Activated CD4-positive, alpha-beta T cell treated with anti-CD3 and anti-CD28 coated beads, Interleukin-2, amount 10 ng/mL, durations not matched to agents 24 days and 14 days (primary cell): ENCODE results near the gene FLNC. TPM values are rescaled to one million over a fixed set of nuclear protein-coding genes. Genes with fewer than 3 reads are reported as not detected.

Source experiments
- DNase-seq: peaks from one replicate; pipeline ENCODE4 v3.0.0; 2022
- H3K27ac Mint-ChIP-seq: one replicate; pipeline ENCODE4 v1.8.0; 2022; ENCODE audit warnings: mild to moderate bottlenecking, mixed read lengths
- H3K27me3 Mint-ChIP-seq: one replicate; pipeline ENCODE4 v1.8.0; 2022; ENCODE audit warnings: mixed read lengths
- H3K36me3 Mint-ChIP-seq: one replicate; pipeline ENCODE4 v1.8.0; 2022; ENCODE audit warnings: low read depth, mild to moderate bottlenecking, mixed read lengths
- H3K4me1 Mint-ChIP-seq: one replicate; pipeline ENCODE4 v1.8.0; 2021; ENCODE audit warnings: mixed read lengths
- H3K4me3 Mint-ChIP-seq: one replicate; pipeline ENCODE4 v1.8.0; 2022; ENCODE audit warnings: mild to moderate bottlenecking, moderate library complexity, mixed read lengths
- H3K9me3 Mint-ChIP-seq: one replicate; pipeline ENCODE4 v1.8.0; 2021; ENCODE audit warnings: mixed read lengths
- intact Hi-C: fragments of 100-400 bp; cut with micrococcal nuclease; formaldehyde crosslinking; loops from one replicate; pipeline ENCODE4 v1.15.1; 2023
- total RNA-seq: library from RNA; stranded (reverse); gene quantifications from 2 replicates; pipeline ENCODE4 v1.2.3, GENCODE V29; 2022

FLNC gene
- total RNA-seq, 1 donor from 2014 or later: 0.02 TPM

DNA sequence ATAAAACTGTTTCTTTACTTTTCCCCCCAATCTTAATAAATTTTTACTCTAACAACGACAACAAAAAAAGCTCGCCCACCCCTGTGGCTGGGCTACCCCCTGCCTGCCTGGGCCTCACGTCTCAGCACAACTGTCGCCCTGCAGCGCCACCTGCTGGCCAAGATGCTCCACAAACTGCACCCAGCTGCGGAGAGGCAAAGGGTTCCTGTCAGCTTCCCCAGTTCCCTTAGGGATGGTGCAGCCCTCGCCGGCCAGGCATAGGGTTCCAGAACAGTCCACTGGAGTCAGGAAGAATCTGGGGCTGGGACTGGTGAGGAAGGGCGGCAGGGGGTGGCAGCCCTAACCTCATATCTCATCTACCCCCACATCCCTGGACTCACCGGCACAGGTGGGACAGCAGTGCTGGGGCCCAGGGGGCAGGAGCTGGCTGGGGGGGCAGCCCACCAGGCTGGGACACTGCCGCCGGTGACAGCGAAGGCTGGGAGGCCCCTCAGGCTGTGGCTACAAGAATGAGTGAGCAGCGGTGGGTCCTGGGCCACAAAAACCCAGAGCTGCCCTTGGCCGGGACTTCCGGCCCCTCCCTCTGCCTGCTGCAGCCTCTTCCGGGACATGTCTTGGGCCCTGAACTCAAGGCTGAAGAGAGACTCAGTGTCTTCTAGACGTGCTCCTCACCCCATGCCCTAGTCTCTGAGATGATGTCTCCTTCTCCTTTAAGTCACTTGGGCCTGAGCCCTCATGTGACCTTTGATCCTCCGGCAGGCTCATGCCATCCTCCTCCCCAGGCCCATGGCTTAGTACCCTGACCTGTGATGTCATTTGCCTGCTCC is 53.6 kb downstream of the FLNC start:
- peaks cover 2% of the 10 kb centered on the region for H3K4me1 Mint-ChIP-seq
- H3K27ac Mint-ChIP-seq: no peak overlapping the region
- no peaks in the 10 kb centered on the region for H3K9me3 Mint-ChIP-seq
- no peaks in the 10 kb centered on the region for H3K36me3 Mint-ChIP-seq
- no peak overlapping the region for H3K4me3 Mint-ChIP-seq
- DNase-seq: peak; percentile 95
- H3K27me3 Mint-ChIP-seq: peaks cover 2% of the 10 kb centered on the region
- intact Hi-C loops: loop anchor here (1.0 to 5.0 kb wide), 6 partner anchors 21 to 407 kb away; partner anchors contain the start of genes CCDC136, GARIN1A and METTL2B

DNA sequence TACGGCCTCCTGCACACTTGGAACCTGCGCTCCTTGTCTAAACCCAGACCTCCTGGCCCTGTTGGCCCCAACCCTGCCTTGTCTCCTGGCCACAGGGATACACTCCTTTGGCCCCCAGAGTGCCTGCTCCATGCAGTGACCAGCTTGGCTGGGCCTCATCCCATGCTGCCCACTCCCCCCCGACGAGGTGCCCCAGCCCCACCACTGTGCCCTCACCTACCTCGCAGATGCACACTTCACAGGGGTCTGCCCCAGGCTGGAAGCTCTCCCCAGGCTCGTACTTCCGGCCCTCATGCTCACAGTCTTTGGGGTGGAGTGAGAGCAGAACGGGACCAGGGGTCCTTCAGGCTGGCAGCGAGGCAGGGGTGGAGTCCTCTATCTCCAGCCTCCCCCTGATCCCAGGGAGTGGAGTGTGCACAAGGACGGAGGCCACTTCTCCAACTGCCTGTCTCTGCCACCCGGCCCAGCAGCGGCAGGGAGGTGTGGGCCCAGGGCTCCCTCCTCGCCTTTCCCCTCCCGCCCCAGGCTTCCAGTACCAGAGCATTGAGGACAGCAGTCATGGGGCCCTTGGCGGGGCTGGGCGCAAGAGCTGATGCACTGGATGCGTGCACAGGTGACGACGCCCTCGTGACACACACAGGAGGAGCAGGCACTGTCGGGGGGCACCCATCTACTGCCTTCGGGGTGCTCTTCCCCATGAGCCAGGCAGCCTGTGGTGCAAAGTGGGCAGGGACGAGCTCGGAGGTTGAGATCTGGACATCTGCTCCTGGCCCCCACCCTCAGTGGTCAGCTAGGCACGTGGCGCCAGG is 54.6 kb downstream of the FLNC start:
- Mint-ChIP-seq H3K36me3 (no peaks in the 10 kb centered on the region), H3K4me3 (no peak overlapping the region), H3K9me3 (no peaks in the 10 kb centered on the region), H3K27me3 (peaks cover 7% of the 10 kb centered on the region), H3K4me1 (peaks cover 2% of the 10 kb centered on the region), H3K27ac (no peak overlapping the region)
- intact Hi-C loops: loop anchor here (5.0 kb wide), 2 partner anchors 92 to 407 kb away; partner anchors contain the start of genes CCDC136 and METTL2B
- DNase-seq: no peak

DNA sequence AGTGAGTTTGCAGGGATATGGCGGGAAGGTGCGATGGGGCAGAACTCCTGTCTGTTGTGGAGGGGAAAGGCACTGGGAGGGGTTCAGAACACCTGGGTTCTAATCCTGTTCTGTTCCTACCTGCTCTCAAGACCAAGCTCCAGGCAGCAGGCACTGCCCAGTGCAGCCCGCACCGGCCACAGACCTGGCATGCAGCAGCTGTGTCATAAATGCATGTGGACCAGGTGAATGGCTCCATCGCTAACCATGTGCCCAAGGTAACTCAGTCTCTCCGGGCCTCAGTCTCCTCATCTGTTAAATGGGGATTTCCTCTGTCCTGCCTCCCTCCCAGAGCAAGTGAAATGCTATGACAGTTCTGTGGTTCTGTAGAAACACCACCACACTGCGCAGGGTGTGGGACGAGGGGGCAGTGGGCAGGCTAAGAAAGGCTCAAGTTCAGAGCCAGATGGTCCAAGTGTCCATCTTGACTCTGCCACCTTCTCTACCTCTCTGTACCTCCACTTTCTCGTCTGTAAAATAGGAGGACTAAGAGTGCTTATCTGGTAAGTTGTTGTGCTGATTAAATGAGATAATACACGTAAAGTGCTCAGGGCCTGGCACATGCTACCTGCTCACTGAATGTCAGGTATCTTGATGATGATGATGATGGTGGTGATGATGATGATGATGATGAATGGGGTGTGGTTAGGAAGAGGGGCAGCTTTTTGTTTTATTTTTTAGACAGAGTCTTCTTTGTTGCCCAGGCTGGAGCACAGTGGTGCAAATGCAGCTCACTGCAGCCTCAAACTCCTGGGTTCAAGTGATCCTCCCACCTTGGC is 55.4 kb downstream of the FLNC start:
- H3K27ac Mint-ChIP-seq: no peak overlapping the region
- no peak for DNase-seq
- H3K9me3 Mint-ChIP-seq: no peaks in the 10 kb centered on the region
- intact Hi-C loops: no loop called here
- no peaks in the 10 kb centered on the region for H3K36me3 Mint-ChIP-seq
- peaks cover 12% of the 10 kb centered on the region for H3K27me3 Mint-ChIP-seq
- H3K4me1 Mint-ChIP-seq: peaks cover 2% of the 10 kb centered on the region
- no peak overlapping the region for H3K4me3 Mint-ChIP-seq

DNA sequence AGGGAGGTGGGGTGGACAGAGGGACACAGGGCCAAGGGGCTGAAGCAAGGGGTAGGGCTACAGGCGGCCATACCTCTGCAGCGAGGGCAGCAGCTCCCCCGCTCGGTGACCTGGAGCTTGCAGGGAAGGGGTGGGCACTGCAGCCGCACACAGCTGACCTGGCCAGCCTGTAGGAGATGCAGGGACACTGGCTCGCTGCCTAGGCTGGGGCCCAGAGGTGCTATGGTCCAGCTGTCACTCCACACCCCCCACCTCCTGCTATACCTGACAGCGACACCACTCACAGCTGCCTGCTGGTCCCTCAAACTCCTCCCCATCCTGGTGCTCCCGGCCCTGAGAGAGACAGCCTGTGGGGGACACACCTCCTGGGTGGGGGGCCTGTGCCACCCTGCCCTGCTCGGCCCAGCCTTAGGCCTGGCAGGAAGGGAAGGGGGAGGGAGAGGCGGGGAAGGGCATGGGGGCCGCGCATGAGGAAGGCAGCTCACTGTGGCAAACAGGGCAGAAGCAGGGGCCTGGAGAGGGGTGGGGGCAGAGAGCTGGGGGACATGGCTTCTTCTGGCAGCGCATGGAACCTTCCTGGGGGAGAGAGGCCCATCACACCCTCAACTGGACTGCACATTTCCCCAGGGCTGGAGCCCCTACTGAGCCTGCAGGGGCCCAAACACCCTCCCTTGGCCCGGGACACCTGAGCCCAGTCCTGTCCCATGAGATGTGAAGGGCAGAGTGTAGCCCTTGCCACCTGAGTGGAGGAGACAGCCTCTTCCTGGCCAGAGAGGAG is 56.4 kb downstream of the FLNC start:
- intact Hi-C loops: no loop called here
- Mint-ChIP-seq H3K9me3 (no peaks in the 10 kb centered on the region), H3K4me1 (peaks cover 2% of the 10 kb centered on the region), H3K27ac (no peak overlapping the region), H3K27me3 (peaks cover 12% of the 10 kb centered on the region), H3K4me3 (no peak overlapping the region), H3K36me3 (no peaks in the 10 kb centered on the region)
- DNase-seq: no peak

DNA sequence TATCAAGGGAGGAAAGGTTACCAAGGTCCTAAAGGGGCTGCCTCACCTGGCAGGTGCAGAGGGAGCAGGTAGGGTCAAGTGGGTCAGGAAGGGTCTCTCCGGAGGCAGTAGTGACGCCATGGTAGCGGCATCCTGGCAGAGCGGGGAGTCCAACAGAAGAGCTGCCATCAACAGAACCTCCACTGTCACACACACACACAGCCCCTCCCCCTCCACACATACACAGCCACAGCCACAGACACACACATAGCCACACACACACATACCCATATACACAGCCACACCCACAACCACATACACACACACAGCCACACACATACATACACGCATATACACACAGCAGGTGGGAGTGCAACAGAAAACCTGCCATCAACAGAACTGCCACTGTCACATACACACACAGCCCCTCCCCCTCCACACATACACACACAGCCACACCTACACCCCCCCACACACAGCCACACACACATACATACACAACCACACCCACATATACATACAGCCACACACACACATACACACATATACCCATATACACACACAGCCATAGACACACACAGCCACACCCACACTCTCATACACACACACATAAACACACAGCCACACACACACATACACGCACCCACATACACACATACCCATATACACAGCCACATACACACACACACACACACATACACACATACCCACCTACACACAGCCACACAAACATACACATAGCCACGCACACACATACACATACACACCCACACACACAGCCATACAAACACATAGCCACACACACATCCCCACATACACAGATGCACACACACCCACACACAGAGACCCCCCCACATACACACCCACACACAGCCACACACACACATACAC is 57.2 kb downstream of the FLNC start:
- Mint-ChIP-seq H3K4me1 (peaks cover 2% of the 10 kb centered on the region), H3K4me3 (no peak overlapping the region), H3K9me3 (no peaks in the 10 kb centered on the region), H3K27ac (no peak overlapping the region), H3K27me3 (peaks cover 15% of the 10 kb centered on the region), H3K36me3 (no peaks in the 10 kb centered on the region)
- no peak for DNase-seq
- intact Hi-C loops: no loop called here

DNA sequence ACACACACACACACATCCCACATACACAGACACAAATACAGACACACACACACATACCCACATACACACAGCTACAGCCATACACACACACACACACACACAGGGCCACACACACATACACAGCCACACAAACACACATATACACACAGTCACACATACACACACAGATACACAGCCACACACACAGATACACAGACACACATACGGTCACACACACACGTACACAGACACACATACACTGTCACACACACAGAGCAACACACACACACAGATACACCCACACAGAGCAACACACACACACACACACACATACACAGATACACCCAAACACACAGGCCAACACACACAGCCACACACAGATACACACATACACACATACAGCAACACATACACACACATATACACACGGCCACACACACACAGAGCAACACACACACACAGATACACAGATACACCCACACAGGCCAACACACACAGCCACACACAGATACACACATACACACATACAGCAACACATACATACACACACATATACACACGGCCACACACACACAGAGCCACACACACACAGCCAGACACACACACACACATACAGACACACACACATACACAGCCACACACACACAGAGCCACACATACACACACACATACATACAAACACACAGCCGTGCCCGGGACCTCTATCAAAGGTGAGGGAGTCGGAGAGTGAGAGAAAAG is 58.0 kb downstream of the FLNC start:
- Mint-ChIP-seq H3K4me1 (peaks cover 2% of the 10 kb centered on the region), H3K4me3 (no peak overlapping the region), H3K27ac (no peak overlapping the region), H3K36me3 (no peaks in the 10 kb centered on the region), H3K9me3 (no peaks in the 10 kb centered on the region), H3K27me3 (peaks cover 15% of the 10 kb centered on the region)
- no peak for DNase-seq
- intact Hi-C loops: no loop called here

DNA sequence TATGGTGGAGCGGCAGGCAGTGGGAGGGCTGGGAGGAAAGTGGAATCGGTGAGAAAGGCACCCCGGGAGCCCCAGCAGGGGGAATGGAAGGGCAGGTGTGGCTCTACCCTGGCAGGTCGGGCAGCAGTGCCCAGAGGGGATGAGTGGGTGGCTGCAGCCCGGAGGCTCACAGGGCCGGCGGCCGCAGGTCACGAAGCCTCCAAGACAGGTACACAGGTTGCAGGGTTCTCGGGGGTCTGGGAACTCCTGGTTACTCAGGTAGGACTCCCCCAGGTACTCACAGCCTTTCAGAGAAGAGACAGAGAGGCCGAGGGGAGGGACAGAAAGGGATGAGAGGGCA is 58.5 kb downstream of the FLNC start:
- Mint-ChIP-seq H3K27ac (no peak overlapping the region), H3K9me3 (no peaks in the 10 kb centered on the region), H3K36me3 (no peaks in the 10 kb centered on the region), H3K4me3 (no peak overlapping the region), H3K4me1 (no peaks in the 10 kb centered on the region), H3K27me3 (peaks cover 15% of the 10 kb centered on the region)
- intact Hi-C loops: no loop called here
- no peak for DNase-seq

DNA sequence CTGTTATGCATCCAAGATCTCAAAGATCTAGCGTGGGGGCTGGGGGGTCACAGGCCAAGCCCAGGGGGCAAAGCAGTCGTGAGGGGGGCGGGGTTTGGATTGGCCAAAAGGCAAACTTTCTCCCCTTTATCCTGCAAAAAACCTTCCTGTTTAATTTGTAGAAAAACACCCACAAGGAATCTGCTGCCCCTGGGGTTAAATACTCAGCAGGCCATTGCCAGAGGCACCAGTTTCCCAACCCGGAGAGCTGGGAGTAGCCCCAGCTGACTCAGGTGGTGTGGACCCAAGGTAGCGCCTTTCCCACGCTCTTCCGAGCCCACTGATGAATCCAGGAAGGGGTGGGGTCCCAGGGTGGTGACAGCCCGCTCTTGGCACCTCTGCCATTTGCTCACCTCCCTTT is 58.9 kb downstream of the FLNC start:
- Mint-ChIP-seq H3K27me3 (peaks cover 15% of the 10 kb centered on the region), H3K36me3 (no peaks in the 10 kb centered on the region), H3K4me1 (no peaks in the 10 kb centered on the region), H3K27ac (no peak overlapping the region), H3K4me3 (no peak overlapping the region), H3K9me3 (no peaks in the 10 kb centered on the region)
- DNase-seq: no peak
- intact Hi-C loops: no loop called here

DNA sequence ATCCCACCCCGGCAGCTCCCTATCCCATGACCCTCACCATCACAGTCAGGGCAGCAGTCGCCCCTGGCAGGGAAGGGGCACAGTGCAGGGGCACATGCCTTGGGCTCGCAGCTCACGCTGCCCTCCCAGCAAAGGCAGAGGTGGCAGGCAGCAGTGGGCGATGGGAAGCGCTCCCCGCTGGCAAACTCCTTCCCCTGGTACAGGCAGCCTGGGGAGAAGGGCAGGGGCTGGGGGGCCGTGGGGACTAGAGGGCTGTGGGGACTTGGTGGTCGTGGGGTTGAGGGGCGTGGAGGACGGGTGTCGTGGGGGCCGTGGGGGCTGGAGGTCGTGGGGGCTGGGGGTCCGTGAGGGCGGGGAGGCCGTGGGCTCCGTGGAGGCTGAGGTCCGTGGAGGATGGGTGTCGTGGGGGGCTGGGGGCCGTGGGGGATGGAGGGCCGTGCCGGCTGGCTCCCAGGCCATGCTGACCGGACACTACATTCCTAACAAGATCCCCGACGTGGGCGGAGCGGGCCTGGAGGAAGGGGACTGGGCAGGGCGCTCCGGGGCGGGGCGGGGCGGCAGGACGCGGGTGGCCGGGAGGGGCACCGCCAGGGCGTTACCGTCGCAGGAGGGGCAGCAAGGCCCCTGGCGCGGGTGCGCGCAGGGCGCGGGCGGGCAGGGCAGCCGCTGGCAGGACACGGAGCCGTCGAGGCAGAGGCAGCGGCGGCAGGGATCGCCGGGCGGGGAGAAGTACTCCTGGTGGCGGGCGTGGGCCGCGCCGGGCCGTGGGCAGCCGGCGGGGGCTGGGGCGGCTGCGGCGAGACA is 60.3 kb downstream of the FLNC start:
- no peaks in the 10 kb centered on the region for H3K36me3 Mint-ChIP-seq
- no peak overlapping the region for H3K4me3 Mint-ChIP-seq
- H3K27ac Mint-ChIP-seq: no peak overlapping the region
- H3K27me3 Mint-ChIP-seq: peaks cover 15% of the 10 kb centered on the region
- no peak for DNase-seq
- intact Hi-C loops: no loop called here
- no peaks in the 10 kb centered on the region for H3K4me1 Mint-ChIP-seq
- no peaks in the 10 kb centered on the region for H3K9me3 Mint-ChIP-seq

DNA sequence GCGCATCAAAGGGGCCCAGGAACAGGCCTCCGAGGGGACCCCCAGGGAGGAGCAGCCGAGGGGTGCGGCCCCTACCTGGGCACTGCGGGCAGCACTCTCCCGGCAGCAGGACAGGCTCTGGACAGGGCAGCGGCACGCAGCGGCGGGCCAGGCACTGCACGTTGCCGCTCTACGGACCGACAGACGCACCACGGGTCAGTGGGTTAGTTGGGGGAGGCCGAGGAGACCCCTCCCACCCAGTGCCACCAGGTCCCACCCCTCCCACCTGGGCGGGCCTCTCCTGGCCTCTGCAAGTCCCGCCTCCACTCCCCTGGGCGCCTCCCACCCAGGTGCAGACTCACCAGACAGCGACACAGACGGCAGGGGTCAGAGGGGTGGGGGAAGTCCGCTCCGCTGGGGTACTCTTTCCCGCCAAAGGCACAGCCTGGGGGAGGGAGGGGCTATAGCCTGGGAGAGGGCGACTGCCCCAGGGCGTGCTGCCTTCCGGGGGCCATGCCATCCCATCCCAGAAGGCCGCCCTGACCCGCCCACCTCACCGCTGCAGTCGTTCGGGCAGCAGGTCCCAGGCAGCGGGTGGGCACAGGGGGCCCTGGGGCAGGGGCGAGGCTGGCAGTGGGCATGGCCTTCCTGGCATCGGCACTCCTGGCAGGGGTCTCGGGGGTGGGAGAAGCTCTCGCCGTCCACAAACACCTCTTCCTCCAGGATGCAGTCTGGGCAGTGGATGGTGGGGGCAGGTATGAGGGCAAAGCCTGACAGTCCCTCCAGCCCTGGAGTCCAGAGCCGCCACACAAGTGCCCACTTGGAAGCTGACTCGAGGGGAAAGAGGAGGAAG is 61.1 kb downstream of the FLNC start:
- DNase-seq: no peak
- H3K27ac Mint-ChIP-seq: no peak overlapping the region
- intact Hi-C loops: no loop called here
- H3K9me3 Mint-ChIP-seq: no peaks in the 10 kb centered on the region
- H3K36me3 Mint-ChIP-seq: no peaks in the 10 kb centered on the region
- H3K4me1 Mint-ChIP-seq: no peaks in the 10 kb centered on the region
- peaks cover 14% of the 10 kb centered on the region for H3K27me3 Mint-ChIP-seq
- no peak overlapping the region for H3K4me3 Mint-ChIP-seq

DNA sequence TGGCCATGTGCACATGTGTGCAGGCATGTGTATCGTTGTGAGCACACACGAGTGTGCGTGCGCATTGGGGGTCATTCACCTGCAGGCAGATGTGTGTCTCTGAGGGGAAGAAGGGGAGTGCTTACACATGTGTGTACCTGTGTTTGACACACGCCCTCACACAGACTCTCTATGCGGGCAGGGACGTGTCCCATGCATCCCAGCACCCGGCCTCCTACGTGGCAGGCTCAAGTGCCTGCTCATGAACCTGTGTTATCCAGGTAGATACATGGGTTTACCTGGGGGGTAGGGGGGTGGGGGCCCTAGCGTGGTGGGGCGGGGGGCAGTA is 61.7 kb downstream of the FLNC start:
- intact Hi-C loops: no loop called here
- H3K4me3 Mint-ChIP-seq: no peak overlapping the region

More for the DNA sequence above, 61.7 kb downstream of the FLNC start:
- Mint-ChIP-seq H3K27ac (no peak overlapping the region), H3K4me1 (no peaks in the 10 kb centered on the region), H3K36me3 (no peaks in the 10 kb centered on the region), H3K27me3 (peaks cover 16% of the 10 kb centered on the region), H3K9me3 (no peaks in the 10 kb centered on the region)
- no peak for DNase-seq
